SK-N-SH treated with all-trans-retinoic acid at 6 μM for 48 hours (cell line): ENCODE results near the gene DDX50.

ENCODE experiments used
- ATAC-seq: fragments of 200-7000 bp; cut with Tn5 transposase; 3 replicates; pipeline ENCODE4 v1.9.1; 2020; ENCODE audit warnings: mild to moderate bottlenecking, moderate library complexity
- ARNTL ChIP-seq: fragments of 450-650 bp; formaldehyde crosslinking; IDR thresholded peaks from 2 replicates; pipeline ENCODE4 v1.5.0; 2020; ENCODE audit warnings: low read depth, mild to moderate bottlenecking, moderate library complexity, borderline replicate concordance
- BACH2 ChIP-seq: fragments of 250-450 bp; sonication (Bioruptor Pico); IDR thresholded peaks from 2 replicates; pipeline ENCODE4 v1.9.0; 2021; ENCODE audit warnings: mild to moderate bottlenecking, borderline replicate concordance
- CSDC2 ChIP-seq: fragments of 250-450 bp; sonication (Bioruptor Pico); IDR thresholded peaks from 2 replicates; pipeline ENCODE4 v1.5.0; 2020; ENCODE audit warnings: mild to moderate bottlenecking, moderate library complexity
- CSRNP3 ChIP-seq: fragments of 250-450 bp; sonication (Bioruptor Pico); IDR thresholded peaks from 2 replicates; pipeline ENCODE4 v1.5.1; 2021; ENCODE audit warnings: mild to moderate bottlenecking, moderate library complexity
- ESRRG ChIP-seq: fragments of 250-450 bp; sonication (Bioruptor Pico); IDR thresholded peaks from 2 replicates; pipeline ENCODE4 v1.6.1; 2021; ENCODE audit warnings: mild to moderate bottlenecking
- ISL1 ChIP-seq: fragments of 250-450 bp; sonication (Bioruptor Pico); IDR thresholded peaks from 2 replicates; pipeline ENCODE4 v2.1.2; 2022; ENCODE audit warnings: mild to moderate bottlenecking, moderate library complexity
- OSR1 ChIP-seq: fragments of 250-450 bp; sonication (Bioruptor Pico); IDR thresholded peaks from 2 replicates; pipeline ENCODE4 v1.8.0; 2022; ENCODE audit warnings: moderate library complexity, mild to moderate bottlenecking, inconsistent platforms
- PATZ1 ChIP-seq: fragments of 250-450 bp; sonication (Bioruptor Pico); IDR thresholded peaks from 2 replicates; pipeline ENCODE4 v1.8.0; 2020; ENCODE audit warnings: mild to moderate bottlenecking, moderate library complexity, borderline replicate concordance
- PPARA ChIP-seq: fragments of 250-450 bp; sonication (Bioruptor Pico); IDR thresholded peaks from 2 replicates; pipeline ENCODE4 v1.5.0; 2020; ENCODE audit warnings: mild to moderate bottlenecking, borderline replicate concordance
- SNAI2 ChIP-seq: fragments of 250-450 bp; sonication (Bioruptor Pico); IDR thresholded peaks from 2 replicates; pipeline ENCODE4 v1.5.0; 2020; ENCODE audit warnings: mild to moderate bottlenecking, moderate library complexity
- TCF4 ChIP-seq: fragments of 250-450 bp; sonication (Bioruptor Pico); IDR thresholded peaks from 2 replicates; pipeline ENCODE4 v1.8.0; 2021; ENCODE audit warnings: mild to moderate bottlenecking, moderate library complexity, borderline replicate concordance
- TOX ChIP-seq: fragments of 250-450 bp; sonication (Bioruptor Pico); IDR thresholded peaks from 2 replicates; pipeline ENCODE4 v1.8.0; 2021; ENCODE audit warnings: mild to moderate bottlenecking, moderate library complexity, borderline replicate concordance
- ZC3H10 ChIP-seq: fragments of 250-450 bp; sonication (Bioruptor Pico); IDR thresholded peaks from 2 replicates; pipeline ENCODE4 v1.5.1; 2021; ENCODE audit warnings: mild to moderate bottlenecking, moderate library complexity
- ZFP3 ChIP-seq: fragments of 250-450 bp; sonication (Bioruptor Pico); IDR thresholded peaks from 2 replicates; pipeline ENCODE4 v1.5.0; 2020; ENCODE audit warnings: mild to moderate bottlenecking, moderate library complexity
- ZFP30 ChIP-seq: fragments of 450-650 bp; formaldehyde crosslinking; IDR thresholded peaks from 2 replicates; pipeline ENCODE4 v1.5.0; 2022; ENCODE audit warnings: mild to moderate bottlenecking, moderate library complexity
- ZNF565 ChIP-seq: fragments of 450-650 bp; formaldehyde crosslinking; conservative IDR thresholded peaks from 2 replicates; pipeline ENCODE4 v1.5.0; 2020; ENCODE audit warnings: low read depth, mild to moderate bottlenecking, moderate library complexity
- ZNF70 ChIP-seq: fragments of 450-650 bp; formaldehyde crosslinking; IDR thresholded peaks from 2 replicates; pipeline ENCODE4 v1.5.0; 2020; ENCODE audit warnings: mild to moderate bottlenecking, moderate library complexity
- ZNF8 ChIP-seq: fragments of 450-650 bp; formaldehyde crosslinking; IDR thresholded peaks from 2 replicates; pipeline ENCODE4 v1.5.0; 2020; ENCODE audit warnings: mild to moderate bottlenecking, moderate library complexity
- TF ChIP-seq, protein P1 (sequence below): fragments of 250-450 bp; sonication (Bioruptor Pico); IDR thresholded peaks from 2 replicates; pipeline ENCODE4 v1.5.1; 2020; ENCODE audit warnings: low read depth, mild to moderate bottlenecking, moderate library complexity
- TF ChIP-seq, protein P2 (sequence below): fragments of 250-450 bp; sonication (Bioruptor Pico); IDR thresholded peaks from 2 replicates; pipeline ENCODE4 v1.5.0; 2020; ENCODE audit warnings: mild to moderate bottlenecking, moderate library complexity

DDX50 gene

DNA sequence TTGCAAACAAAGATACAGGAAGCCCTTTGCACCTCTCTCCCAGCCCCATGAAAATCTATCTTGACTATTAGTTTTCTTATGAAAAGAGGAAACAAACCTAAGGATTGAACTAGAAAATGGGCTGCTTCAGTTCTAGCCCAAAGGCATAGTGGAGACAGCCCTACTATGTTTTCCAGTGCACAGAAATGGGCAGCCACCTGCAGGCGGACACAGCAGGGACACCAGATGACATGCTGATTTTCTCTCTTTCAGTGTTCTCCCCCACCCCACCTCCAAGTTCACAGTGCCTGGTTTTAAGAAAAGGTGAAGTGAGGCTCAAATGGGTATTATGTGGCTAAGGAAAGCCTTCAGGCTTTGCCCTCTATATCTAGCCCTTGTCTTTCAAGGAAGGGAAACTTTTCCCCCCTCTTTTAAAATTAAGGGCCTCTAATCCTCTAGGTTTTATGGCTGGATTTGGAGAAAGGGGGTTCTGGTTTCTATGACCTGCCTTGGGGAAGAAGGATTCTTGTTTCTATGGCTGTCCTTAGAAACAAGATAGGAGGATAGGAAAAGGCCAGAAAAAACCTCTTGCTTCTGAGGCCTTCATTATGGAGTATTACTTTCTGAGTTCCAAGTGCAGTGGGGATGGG, 23.5 kb upstream of the DDX50 start:
- no peak for ATAC-seq
- TF ChIP-seq OSR1 (CRISPR knock-in tag) (no peak), ARNTL (no peak), TCF4 (CRISPR knock-in tag) (no peak), CSDC2 (CRISPR knock-in tag) (no peak), TOX (CRISPR knock-in tag) (no peak), ZFP30 (CRISPR knock-in tag) (no peak), ZNF70 (CRISPR knock-in tag) (no peak), BACH2 (no peak), PATZ1 (no peak), ZC3H10 (CRISPR knock-in tag) (no peak), ZFP3 (CRISPR knock-in tag) (no peak), ZNF8 (CRISPR knock-in tag) (no peak), PPARA (CRISPR knock-in tag) (no peak), ISL1 (CRISPR knock-in tag) (no peak), ZNF565 (no peak), SNAI2 (CRISPR knock-in tag) (no peak), ESRRG (CRISPR knock-in tag) (no peak), CSRNP3 (CRISPR knock-in tag) (no peak)
- TF ChIP-seq, protein P1, sequence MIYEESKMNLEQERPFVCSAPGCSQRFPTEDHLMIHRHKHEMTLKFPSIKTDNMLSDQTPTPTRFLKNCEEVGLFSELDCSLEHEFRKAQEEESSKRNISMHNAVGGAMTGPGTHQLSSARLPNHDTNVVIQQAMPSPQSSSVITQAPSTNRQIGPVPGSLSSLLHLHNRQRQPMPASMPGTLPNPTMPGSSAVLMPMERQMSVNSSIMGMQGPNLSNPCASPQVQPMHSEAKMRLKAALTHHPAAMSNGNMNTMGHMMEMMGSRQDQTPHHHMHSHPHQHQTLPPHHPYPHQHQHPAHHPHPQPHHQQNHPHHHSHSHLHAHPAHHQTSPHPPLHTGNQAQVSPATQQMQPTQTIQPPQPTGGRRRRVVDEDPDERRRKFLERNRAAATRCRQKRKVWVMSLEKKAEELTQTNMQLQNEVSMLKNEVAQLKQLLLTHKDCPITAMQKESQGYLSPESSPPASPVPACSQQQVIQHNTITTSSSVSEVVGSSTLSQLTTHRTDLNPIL (CRISPR knock-in tag), result no peak
- TF ChIP-seq, protein P2, sequence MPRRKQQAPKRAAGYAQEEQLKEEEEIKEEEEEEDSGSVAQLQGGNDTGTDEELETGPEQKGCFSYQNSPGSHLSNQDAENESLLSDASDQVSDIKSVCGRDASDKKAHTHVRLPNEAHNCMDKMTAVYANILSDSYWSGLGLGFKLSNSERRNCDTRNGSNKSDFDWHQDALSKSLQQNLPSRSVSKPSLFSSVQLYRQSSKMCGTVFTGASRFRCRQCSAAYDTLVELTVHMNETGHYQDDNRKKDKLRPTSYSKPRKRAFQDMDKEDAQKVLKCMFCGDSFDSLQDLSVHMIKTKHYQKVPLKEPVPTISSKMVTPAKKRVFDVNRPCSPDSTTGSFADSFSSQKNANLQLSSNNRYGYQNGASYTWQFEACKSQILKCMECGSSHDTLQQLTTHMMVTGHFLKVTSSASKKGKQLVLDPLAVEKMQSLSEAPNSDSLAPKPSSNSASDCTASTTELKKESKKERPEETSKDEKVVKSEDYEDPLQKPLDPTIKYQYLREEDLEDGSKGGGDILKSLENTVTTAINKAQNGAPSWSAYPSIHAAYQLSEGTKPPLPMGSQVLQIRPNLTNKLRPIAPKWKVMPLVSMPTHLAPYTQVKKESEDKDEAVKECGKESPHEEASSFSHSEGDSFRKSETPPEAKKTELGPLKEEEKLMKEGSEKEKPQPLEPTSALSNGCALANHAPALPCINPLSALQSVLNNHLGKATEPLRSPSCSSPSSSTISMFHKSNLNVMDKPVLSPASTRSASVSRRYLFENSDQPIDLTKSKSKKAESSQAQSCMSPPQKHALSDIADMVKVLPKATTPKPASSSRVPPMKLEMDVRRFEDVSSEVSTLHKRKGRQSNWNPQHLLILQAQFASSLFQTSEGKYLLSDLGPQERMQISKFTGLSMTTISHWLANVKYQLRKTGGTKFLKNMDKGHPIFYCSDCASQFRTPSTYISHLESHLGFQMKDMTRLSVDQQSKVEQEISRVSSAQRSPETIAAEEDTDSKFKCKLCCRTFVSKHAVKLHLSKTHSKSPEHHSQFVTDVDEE (CRISPR knock-in tag), result no peak

GRCh38 chr10:68878496-68878895, 22.6 kb upstream of the DDX50 start:
- TF ChIP-seq CSDC2 (CRISPR knock-in tag), result no peak
- no peak for TF ChIP-seq PATZ1
- TF ChIP-seq ZC3H10 (CRISPR knock-in tag), result no peak
- no peak for TF ChIP-seq TOX (CRISPR knock-in tag)
- TF ChIP-seq TCF4 (CRISPR knock-in tag), result no peak
- TF ChIP-seq, protein P2 (CRISPR knock-in tag), result no peak
- ATAC-seq, result no peak
